ENCODE measurements around the gene QRICH1.

The QRICH1 gene, protein sequence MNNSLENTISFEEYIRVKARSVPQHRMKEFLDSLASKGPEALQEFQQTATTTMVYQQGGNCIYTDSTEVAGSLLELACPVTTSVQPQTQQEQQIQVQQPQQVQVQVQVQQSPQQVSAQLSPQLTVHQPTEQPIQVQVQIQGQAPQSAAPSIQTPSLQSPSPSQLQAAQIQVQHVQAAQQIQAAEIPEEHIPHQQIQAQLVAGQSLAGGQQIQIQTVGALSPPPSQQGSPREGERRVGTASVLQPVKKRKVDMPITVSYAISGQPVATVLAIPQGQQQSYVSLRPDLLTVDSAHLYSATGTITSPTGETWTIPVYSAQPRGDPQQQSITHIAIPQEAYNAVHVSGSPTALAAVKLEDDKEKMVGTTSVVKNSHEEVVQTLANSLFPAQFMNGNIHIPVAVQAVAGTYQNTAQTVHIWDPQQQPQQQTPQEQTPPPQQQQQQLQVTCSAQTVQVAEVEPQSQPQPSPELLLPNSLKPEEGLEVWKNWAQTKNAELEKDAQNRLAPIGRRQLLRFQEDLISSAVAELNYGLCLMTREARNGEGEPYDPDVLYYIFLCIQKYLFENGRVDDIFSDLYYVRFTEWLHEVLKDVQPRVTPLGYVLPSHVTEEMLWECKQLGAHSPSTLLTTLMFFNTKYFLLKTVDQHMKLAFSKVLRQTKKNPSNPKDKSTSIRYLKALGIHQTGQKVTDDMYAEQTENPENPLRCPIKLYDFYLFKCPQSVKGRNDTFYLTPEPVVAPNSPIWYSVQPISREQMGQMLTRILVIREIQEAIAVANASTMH

DNA sequence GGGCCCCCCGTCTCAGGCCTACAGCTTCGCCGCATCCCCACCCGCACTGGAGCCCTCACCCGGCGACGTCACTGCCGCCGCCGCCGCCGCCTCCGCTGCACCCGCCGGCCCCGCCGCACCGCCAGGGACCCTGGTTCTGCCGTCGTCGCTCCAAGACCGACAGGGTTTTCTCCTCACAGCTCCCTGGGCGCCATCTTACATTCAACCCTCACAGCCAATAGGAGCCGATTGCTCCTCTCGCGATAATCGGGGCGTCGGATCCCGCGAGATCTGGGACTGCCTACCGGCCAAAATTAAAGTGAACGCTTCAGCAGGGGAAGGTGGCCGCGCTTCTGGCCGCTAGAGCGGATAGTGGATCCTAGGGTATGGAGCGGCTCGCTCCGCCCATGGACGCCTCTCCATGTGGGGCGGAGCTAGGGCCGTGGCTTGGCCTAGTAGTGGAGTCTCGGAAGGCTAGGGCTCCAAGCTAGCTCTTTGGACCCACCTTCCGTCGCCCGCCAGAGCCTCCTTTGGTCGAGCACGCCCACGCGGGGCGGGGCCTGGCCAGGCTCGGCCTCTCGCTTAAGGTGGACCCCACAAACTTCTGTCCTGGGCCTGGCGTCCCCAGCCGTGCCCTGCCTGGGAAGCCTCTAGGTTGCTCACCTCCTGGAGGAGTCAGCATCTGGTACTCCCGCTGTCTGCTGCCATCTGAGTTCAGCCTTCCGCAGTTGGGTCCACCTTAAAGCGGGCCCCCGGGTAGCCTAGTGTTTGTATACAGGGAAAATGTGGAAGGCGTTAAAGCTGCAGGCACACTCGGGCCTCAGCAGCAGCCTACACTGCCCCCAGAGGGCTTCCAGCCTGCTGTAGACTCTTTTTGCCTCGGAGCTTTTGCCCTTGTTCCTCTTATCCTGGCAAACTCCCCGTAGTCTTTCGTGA is at the start of gene QRICH1:
QRICH1 (minus strand) TSS at position 219 of the 915 bp plus-strand sequence. CDS start 17,054 bp downstream, outside the sequence.
- peak; percentile 97 for DNase-seq

GRCh38 chr3:49140080-49140479 is 46.2 kb upstream of the QRICH1 start:
- DNase-seq = no peak

DNA sequence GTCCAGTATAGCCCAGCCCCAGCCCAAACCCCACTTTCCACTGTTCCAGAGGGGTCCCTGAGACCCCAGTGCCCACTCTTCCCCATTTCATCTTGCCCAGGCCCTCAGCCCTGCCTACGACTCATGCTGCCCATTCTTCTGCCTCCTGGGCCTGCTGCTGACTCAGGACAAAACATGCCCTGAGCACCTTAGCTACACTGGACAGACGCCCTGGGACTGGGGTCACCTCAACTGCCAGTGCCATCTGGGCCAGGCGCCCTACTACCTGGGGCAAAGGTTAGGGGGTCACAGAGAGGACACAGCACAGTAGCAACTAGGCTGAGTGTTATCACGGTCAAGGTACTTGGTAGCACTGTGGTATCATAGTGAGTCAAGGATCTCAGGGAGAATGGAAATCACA is 41.6 kb upstream of the QRICH1 start:
- no peak for DNase-seq

GRCh38 chr3:49134471-49135265 is 40.8 kb upstream of the QRICH1 start:
- DNase-seq = no peak

GRCh38 chr3:49133226-49133951 is 39.5 kb upstream of the QRICH1 start:
- DNase-seq = peak; percentile 33

DNA sequence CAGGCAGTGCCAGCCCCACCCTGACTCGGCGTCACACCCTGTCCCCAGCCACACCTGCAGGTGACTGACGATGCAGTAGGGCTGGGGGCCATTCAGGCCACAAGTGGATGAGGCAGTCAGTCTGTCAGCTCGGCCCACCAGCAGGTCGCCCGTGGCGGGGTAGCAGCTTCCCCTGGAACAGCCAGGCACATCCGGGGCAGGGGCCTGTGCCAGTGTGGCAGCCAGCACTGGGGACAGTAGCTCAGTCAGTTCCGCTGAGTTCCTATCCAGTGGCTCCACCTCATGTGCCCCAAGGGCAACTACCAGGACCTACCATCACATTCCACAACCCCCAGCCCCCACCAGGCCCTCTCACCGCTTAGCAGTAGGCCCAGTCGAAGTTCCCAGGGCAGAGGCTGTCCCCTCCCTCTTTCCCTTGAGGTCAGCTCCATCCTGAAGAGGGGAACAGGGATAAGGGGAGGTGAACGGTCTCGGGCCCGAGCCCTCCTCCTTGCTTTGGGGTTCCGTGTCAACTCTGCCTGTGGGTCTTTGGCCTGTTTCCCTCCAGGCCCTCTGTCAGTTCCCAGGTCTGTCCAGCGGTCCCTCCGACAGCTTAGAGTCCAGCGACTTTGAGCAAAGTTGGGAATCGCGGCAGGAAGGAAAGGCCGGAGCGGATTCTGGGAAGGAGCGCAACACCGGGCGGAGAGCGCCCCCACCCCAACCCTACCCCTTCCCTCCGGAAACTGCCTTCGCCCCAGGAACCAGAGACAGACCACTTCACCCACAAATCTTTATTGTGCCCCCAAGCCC is 38.8 kb upstream of the QRICH1 start, which contains the start of gene LAMB2:
LAMB2 (minus strand) TSS at position 614 of the 789 bp plus-strand sequence; CDS start at position 431, 183 bp downstream.
- peak; percentile 11 for DNase-seq

GRCh38 chr3:49132073-49132436 is 38.2 kb upstream of the QRICH1 start:
- no peak for DNase-seq

GRCh38 chr3:49131576-49131975 is 37.7 kb upstream of the QRICH1 start:
- no peak for DNase-seq

- DNase-seq = no peak
Measured at GRCh38 chr3:49131040-49131439, 37.2 kb upstream of the QRICH1 start.

GRCh38 chr3:49124991-49125670 is 31.3 kb upstream of the QRICH1 start:
- no peak for DNase-seq

DNA sequence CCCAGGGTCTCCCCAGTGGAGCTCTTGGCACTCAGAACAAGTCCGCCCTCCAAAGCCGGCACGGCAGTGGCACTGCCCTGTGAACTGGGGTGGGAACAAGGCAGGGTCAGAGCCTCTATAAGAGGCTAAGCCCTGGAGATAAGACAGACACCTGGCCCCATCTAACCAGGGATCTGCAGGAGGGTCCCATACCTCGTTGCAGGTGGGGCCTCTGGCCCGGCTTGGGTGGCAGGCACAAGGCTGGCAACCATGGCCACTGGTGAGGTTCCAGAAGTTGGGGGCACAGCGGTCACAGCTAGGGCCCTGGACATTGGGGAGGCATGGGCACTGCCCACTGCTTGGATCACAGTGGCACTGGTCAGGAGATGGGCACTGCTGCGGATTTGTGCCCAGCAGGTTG is 30.3 kb upstream of the QRICH1 start:
- no peak for DNase-seq

DNA sequence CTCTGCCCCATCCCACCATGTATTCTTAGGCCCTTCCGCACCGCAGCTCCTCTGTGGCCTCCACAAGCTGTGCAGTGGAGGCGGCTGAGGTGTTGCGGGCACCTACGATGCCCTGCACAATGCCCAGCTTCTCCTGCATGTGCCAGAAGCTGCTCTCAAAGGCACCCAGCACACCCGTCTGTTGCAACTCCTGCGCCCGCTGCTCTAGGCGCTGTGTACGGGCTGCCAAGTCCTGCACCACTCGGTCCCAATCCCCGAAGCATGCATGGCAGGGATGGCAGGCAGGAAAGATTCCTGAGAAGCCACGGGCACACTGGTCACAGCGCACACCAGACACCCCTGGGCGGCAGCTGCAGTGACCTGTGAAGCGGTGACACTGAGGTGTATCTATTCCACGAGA is 29.8 kb upstream of the QRICH1 start:
- no peak for DNase-seq

DNA sequence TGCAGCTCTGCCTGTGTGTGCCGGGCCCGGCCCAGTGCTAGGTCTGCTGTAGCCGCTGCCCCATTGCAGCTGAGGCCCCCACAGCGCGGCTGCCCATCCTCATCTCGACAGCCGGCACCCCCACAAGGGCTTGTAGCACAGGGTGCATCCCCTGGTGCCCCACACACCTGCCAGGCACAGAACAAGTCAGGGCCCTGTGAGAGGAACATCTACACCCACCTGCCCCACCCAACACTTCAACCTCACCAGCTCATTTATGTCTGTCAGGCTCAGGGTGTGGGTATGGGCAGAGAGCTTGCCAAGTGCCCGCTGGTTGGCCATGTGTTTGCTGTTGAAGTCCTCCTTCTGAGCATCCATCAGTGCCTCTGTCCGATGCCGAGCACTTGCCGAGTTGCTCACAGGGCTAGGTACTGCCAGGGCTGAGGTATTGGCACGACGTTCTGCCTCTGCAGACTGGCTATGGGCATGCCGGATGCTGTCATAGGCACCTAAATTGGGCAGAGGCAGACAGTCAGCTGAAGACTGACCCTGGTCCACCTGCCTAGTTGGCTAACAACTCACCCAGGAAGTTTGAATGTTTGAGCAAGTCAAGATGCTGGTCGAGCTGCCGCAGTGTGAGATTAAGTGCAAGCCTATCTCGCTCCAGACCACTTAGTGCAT is 29.1 kb upstream of the QRICH1 start:
- no peak for DNase-seq

GRCh38 chr3:49122451-49122850 is 28.6 kb upstream of the QRICH1 start:
- DNase-seq = no peak

- no peak for DNase-seq
Measured at GRCh38 chr3:49122022-49122421, 28.2 kb upstream of the QRICH1 start.

GRCh38 chr3:49121132-49121736 is 27.4 kb upstream of the QRICH1 start:
- no peak for DNase-seq

DNA sequence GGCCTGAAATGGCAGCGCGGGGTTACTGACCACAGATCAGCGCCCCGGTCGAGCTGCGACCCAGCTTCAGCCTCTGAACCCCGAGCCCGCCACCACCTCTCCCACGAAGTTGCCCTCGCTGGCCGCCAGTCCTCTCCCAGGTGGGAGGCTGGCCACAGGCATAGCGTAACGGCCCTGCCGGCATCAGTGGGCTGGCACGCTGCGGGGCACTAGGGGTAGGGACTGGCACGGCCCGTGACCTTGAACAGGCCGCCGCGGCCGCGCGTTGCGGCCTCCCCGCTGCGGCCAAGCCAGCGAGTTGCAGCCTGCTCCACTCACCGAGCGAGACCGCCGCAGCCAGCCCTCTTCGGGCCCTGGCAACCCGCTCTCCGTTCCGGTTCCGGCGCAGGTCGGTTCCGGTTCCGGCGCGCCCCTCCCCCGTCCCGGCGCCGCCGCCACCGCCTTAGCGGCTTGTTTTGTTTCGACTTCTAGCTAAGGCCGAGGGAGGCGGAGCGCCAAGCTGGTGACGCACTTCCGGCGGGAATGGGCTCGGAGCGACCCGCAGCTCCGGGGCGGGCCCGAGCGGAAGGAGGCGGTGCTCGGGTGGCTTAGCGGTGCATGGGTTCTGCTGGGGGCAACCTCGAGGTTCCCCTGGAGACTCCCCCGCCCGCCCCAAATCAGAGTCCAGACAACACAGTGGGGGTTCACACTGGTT is 26.7 kb upstream of the QRICH1 start, which contains the start of gene USP19:
USP19 (minus strand) TSS at position 386 of the 694 bp plus-strand sequence. CDS start 1,678 bp downstream, outside the sequence.
- peak; percentile 72 for DNase-seq

DNA sequence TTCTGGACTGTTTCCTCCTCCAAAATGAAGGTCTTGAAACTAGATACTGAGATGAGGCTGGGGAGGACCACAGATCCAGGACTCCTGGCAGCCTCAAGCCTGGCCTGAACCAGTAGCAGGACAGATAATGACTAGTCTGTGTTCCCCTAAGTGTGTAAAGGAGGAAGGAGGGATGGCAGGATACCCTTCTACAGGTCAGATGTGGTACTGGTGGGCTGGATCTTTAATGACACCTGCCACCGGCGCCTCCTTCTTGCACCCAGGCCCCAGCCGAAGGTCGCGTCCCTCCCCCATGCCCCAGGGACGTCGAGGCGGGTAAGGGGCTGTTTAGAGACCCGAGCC is 26.2 kb upstream of the QRICH1 start:
- DNase-seq = no peak
